ENCODE data around the gene ZXDC. TPM values are rescaled to one million over a fixed set of nuclear protein-coding genes. Genes with fewer than 3 reads are reported as not detected.
A peak's percentile ranks its signal among the peaks of the same experiment; 100 is the strongest.

The ZXDC gene
- total RNA-seq, 2 donors from 2014 or later: 30.5 to 31.6 TPM

DNA sequence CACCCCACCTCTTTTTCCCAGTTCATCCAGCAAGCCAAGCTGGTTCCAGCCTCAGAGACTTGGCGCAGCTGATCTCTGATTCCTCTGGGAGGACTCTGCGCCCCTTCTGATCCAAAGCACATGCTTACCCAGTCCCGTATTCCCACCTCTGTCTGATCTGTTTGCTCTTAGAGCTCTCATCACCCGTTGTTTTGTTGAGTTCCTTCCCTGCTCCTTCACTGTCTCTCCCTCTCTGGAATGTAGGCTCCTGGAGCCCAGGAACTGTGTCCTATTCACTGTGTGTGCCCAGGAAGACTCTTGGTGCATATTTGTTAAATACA lies 1.3 kb upstream of the ZXDC start:
- Mint-ChIP-seq H3K9me3 (no peaks in the 10 kb centered on the region), H3K36me3 (ENCODE audit: low read depth) (peaks cover 4% of the 10 kb centered on the region), H3K4me3 (peak overlapping the region; percentile 80), H3K27ac (peak overlapping the region; percentile 92), H3K27me3 (ENCODE audit: insufficient read depth) (peaks cover 2% of the 10 kb centered on the region), H3K4me1 (peaks cover 29% of the 10 kb centered on the region)
- peaks cover 5% of the 10 kb centered on the region for H3K4me1 ChIP-seq (ENCODE audit: control insufficient read depth, insufficient read depth, low read length)
- WGBS, 2 experiments (ENCODE audit: insufficient coverage in 1 of 2, insufficient read length in 1 of 2): 72 to 88% methylated on average over 4 of the region's 4 CpGs
- peak; percentile 68 for DNase-seq
- H3K9me3 ChIP-seq (ENCODE audit: control insufficient read depth, low read length): no peaks in the 10 kb centered on the region
- H3K27ac ChIP-seq (ENCODE audit: low read depth, low read length): no peak overlapping the region
- H3K27me3 ChIP-seq (ENCODE audit: control insufficient read depth, insufficient read depth, low read length, poor library complexity, severe bottlenecking): no peaks in the 10 kb centered on the region
- TF ChIP-seq, protein P1, sequence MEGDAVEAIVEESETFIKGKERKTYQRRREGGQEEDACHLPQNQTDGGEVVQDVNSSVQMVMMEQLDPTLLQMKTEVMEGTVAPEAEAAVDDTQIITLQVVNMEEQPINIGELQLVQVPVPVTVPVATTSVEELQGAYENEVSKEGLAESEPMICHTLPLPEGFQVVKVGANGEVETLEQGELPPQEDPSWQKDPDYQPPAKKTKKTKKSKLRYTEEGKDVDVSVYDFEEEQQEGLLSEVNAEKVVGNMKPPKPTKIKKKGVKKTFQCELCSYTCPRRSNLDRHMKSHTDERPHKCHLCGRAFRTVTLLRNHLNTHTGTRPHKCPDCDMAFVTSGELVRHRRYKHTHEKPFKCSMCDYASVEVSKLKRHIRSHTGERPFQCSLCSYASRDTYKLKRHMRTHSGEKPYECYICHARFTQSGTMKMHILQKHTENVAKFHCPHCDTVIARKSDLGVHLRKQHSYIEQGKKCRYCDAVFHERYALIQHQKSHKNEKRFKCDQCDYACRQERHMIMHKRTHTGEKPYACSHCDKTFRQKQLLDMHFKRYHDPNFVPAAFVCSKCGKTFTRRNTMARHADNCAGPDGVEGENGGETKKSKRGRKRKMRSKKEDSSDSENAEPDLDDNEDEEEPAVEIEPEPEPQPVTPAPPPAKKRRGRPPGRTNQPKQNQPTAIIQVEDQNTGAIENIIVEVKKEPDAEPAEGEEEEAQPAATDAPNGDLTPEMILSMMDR (conservative IDR thresholded peaks at IDR 0.05): no peak
- H3K9ac ChIP-seq (ENCODE audit: extremely low read depth, low read length, poor library complexity, severe bottlenecking): no peak overlapping the region
- peaks cover 2% of the 10 kb centered on the region for H3K36me3 ChIP-seq (ENCODE audit: control insufficient read depth, insufficient read depth, low read length)
- H3K4me3 ChIP-seq (ENCODE audit: low read length): no peak overlapping the region

GRCh38 chr3:126476166-126477060 lies 722 bp upstream of the ZXDC start:
- Histone ChIP-seq H3K27ac (ENCODE audit: low read depth, low read length) (no peak overlapping the region), H3K4me1 (ENCODE audit: control insufficient read depth, insufficient read depth, low read length) (peaks cover 5% of the 10 kb centered on the region), H3K27me3 (ENCODE audit: control insufficient read depth, insufficient read depth, low read length, poor library complexity, severe bottlenecking) (no peaks in the 10 kb centered on the region), H3K9ac (ENCODE audit: extremely low read depth, low read length, poor library complexity, severe bottlenecking) (peak overlapping the region; percentile 47), H3K4me3 (ENCODE audit: low read length) (peak overlapping the region; percentile 81), H3K9me3 (ENCODE audit: control insufficient read depth, low read length) (no peaks in the 10 kb centered on the region), H3K36me3 (ENCODE audit: control insufficient read depth, insufficient read depth, low read length) (peaks cover 8% of the 10 kb centered on the region)
- DNase-seq: no peak
- H3K27ac Mint-ChIP-seq: peak overlapping the region; percentile 92
- H3K36me3 Mint-ChIP-seq (ENCODE audit: low read depth): peaks cover 5% of the 10 kb centered on the region
- TF ChIP-seq, protein P1 (conservative IDR thresholded peaks at IDR 0.05): no peak
- H3K4me1 Mint-ChIP-seq: peaks cover 29% of the 10 kb centered on the region
- H3K27me3 Mint-ChIP-seq (ENCODE audit: insufficient read depth): peaks cover 2% of the 10 kb centered on the region
- no peaks in the 10 kb centered on the region for H3K9me3 Mint-ChIP-seq
- peak overlapping the region; percentile 80 for H3K4me3 Mint-ChIP-seq
- 31 to 49% methylated on average over 34 to 62 of the region's 66 CpGs for WGBS, 2 experiments (ENCODE audit: insufficient coverage in 1 of 2, insufficient read length in 1 of 2)

GRCh38 chr3:126474498-126475412 lies 936 bp downstream of the ZXDC start:
- Histone ChIP-seq H3K36me3 (ENCODE audit: control insufficient read depth, insufficient read depth, low read length) (peaks cover 24% of the 10 kb centered on the region), H3K9me3 (ENCODE audit: control insufficient read depth, low read length) (no peaks in the 10 kb centered on the region), H3K27ac (ENCODE audit: low read depth, low read length) (no peak overlapping the region), H3K27me3 (ENCODE audit: control insufficient read depth, insufficient read depth, low read length, poor library complexity, severe bottlenecking) (no peaks in the 10 kb centered on the region), H3K4me3 (ENCODE audit: low read length) (peak overlapping the region; percentile 87), H3K4me1 (ENCODE audit: control insufficient read depth, insufficient read depth, low read length) (peaks cover 5% of the 10 kb centered on the region), H3K9ac (ENCODE audit: extremely low read depth, low read length, poor library complexity, severe bottlenecking) (peak overlapping the region; percentile 59)
- Mint-ChIP-seq H3K36me3 (ENCODE audit: low read depth) (peaks cover 21% of the 10 kb centered on the region), H3K4me3 (peak overlapping the region; percentile 80), H3K27ac (peak overlapping the region; percentile 69), H3K9me3 (no peaks in the 10 kb centered on the region), H3K4me1 (peaks cover 30% of the 10 kb centered on the region), H3K27me3 (ENCODE audit: insufficient read depth) (peaks cover 2% of the 10 kb centered on the region)
- TF ChIP-seq, protein P1 (conservative IDR thresholded peaks at IDR 0.05): peak; percentile 28
- 7 to 15% methylated on average over 24 to 72 of the region's 72 CpGs for WGBS, 2 experiments (ENCODE audit: insufficient coverage in 1 of 2, insufficient read length in 1 of 2)
- DNase-seq: peak; percentile 81
